HG03097 (cell line): ENCODE results near the gene VEPH1.
A peak's percentile ranks its signal among the peaks of the same experiment; 100 is the strongest.

ENCODE experiments used
- ATAC-seq: cut with Tn5 transposase; IDR thresholded peaks from one replicate; pipeline ENCODE4 v1.9.1; 2021; ENCODE audit not compliant: unreplicated experiment, low FRiP score

The VEPH1 gene

DNA sequence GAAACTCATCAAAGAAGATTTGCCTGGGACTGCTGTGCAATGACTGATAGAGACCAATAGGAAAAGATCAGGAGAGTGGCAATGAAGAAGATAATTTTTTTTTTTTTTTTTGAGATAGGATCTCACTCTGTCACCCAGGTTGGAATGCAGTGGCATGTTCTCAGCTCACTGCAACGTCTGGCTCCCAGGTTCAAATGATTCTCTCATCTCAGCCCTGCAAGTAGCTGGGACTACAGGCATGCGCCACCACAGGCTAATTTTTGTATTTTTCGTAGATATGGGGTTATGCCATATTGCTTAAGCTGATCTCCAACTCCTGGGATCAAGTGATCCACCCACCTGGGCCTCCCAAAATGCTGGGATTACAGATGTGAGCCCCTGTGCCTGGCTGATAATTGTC is 226.4 kb downstream of the VEPH1 start:
- ATAC-seq = no peak

DNA sequence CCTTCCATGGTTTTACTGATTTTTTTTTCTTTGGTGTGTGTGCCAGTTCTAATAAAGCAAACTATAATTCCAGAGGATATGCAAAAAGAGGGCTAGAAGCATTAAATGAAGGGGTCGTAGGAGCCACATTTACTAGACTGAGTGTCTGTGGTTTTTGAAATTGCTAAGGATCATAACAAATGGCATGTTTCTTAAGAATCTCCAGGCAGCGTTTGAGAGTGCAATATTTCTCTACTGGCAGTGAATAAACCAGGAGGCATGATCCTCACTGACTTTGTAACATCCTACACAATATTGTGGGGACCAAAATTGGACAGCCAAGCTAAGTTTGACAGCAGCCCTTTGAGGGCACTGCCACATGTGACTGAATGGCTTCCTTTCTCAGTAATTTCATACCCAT is 227.4 kb downstream of the VEPH1 start:
- no peak for ATAC-seq

DNA sequence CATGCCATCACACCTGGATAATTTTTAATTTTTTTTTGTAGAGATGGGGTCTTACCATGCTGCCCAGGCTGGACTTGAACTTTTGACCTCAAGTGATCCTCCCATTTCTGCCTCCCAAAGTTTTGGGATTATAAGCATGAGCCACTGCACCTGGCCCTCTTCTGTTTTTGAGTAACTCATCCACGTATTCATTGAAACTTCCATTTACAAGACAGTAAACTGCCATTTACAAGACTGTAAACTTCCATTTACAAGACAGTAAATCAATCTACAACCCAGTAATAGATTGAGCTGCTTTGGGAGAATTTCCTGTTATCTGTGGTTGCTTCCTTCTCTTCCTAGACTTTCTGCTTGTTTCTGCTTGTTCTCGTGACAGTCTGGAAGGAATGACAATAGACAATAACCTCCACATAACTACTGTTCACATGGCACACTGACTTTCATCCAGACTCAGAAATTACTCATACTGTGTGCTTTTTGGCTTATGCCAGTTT is 228.5 kb downstream of the VEPH1 start:
- no peak for ATAC-seq

DNA sequence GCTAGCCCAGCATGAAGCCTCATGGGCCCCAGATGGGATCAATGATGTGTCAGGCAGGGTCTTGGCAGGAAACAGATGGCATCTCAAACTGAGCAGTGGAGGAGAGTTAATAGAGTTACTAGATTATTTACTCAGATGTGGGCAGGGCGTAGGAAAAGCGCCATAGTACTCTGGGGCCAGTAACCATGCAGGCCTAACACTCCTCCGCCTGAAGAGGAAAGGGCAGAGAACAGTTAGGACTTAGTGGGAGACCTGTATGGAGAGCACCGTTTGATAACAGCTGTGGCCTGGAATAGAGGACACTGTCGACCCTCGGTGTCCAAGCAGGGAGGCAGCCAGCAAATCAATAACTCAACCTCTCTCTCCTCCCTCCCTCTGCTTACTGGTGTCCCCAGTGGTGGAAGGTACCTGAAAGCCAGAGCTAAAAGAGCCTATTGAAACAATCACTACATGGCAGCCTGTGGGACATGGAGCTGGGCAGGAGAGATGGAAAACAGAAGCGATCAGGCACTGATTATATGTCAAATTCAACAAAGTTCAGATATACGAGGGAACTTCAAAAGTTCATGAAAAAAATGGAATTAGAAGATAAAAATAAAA is 231.8 kb downstream of the VEPH1 start:
- no peak for ATAC-seq

DNA sequence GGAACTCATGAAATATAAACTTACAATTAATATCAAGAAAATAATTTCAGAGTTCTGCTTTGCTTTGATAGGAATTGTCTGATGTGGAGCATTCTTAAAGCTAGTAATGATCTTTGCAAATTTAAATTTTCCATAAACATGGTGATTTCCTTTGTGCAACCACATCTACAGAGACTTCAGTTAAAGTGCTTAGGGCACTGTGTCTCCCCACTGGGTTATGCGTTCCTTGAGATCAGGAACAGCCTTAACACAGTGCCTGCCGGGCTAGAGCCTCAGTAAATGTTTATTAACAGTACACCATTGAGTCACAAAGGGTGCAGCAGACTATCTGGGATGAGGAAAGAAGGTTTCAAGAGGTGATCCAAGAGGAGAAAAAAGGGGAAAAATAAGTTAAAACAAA is 235.2 kb downstream of the VEPH1 start:
- no peak for ATAC-seq

DNA sequence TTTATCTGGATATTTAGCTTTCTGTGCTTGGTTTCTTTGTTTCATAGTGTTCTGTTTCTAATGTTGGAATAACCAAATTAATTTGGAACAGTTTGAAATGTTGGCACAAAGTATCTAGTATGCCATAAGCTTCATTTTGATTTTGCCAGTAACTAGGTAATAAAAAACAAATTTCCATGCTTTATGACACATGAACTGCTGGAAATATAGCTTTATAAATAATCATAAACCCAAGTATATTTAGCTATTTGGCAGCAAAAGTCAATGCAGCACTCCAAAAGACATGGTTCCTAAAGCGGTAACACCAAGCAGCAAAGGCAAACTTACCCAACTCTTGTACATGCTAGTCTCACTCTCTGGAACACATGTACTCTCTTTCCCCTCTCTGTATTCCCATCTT is 237.3 kb downstream of the VEPH1 start:
- ATAC-seq = no peak

DNA sequence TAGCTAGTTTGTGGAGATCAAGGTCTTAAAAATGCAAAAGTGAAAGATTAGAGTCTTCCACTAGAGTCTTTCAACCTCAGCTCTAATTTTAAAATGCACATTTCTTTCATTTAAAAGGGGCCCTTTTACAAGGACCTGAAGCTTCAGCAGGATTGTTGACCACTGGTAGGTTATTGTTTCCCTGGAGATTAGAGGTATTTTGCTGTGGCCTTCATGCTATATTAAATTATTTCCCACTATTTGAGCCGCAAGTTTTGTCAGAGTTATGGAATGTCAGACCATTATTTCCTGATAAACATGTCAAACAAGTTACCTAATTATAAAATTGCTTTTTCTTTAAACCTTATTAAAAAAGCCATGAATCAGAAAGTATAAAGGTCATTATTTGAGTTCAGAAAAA is 240.2 kb downstream of the VEPH1 start:
- ATAC-seq = no peak

DNA sequence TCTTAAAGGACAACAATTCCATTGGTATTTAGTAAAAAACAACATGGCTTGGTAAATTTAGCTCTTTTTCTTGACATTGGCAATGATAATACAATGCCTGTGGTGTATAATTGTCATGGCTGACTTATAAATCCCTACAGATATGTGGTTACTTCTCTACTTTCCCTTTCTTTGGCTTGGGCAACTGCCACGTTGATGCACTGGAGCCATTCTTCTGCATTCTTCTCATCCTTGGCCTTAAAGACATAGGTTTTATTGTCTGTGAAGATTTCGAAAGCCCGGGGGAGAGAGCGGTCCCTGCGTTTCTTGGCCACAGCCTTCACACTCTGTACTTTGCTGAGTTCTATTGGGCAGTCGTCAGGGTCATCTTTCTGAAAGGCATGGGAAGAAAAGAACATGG is 242.2 kb downstream of the VEPH1 start:
- ATAC-seq = no peak

DNA sequence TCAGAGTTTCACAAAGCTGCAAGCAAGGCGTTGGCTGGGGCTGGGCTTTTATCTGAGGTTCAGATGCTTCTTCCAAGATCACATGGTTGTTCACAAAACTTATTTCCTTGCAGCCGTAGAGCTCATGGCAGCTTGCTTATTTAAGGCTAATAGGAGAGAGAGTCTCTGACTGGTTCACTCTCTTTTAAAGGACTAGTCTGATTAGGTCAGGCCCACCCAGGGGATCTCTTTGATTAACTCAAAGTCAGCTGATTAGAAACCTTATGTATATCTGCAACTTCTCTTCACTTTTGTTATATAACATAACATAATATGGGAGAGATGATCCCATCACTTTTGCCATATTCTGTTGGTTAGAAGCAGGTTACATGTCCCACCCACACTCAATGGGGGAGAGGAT is 243.4 kb downstream of the VEPH1 start:
- ATAC-seq = no peak

DNA sequence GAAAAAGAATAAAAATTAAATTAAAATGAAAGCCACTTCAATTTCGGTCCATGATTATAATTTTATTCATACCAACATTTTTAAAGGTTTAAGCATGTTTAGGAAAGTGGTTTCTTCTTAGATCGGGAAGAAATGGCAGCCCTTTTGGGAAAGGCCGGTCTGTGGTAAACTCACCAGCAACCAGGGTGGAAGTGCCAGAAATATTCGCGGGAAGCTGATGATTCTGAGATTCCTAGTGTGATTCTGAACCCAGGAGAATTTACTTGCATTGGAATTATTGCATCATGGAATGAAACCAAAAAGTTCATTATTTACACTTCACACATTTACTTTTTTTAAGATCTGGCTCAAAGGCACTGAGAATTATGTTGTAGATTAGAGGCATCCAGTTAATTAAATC is 246.1 kb downstream of the VEPH1 start:
- no peak for ATAC-seq

DNA sequence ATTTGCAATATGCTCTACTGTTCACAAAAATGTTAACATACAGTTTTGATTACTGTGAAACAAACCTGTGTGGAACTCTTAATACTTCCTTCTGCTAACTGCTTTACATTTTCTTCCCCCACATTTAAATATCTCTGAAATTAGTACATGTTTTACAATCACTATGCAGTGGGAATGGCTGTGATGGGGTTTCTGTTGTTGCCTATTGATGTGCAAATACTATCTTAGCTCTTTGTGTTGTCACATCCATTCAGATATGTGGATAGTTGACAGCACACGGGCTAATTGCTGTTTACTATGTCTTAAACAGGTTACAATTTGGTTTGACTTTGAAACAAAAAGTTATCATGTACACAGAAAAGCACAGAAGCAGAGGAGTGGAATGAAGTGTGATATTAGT is 247.4 kb downstream of the VEPH1 start:
- ATAC-seq = no peak

DNA sequence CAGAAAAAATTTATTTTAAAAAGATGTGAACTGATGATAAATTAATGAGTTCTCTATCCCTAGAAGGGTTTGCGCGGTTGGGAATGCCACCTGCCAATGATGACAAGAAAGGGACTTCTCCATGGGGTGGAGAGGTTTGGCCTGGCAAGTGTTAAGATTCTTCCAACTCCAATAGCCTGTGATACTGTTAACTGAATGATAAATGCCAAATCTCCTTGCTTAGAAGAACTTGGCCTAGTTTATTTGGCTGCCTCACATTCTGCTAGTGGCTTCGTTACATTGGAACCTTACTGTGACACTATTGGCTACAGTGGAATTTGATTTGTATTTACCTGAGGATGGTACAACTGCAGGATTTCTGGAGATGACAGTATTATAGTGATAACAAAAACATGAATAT is 251.5 kb downstream of the VEPH1 start:
- no peak for ATAC-seq

DNA sequence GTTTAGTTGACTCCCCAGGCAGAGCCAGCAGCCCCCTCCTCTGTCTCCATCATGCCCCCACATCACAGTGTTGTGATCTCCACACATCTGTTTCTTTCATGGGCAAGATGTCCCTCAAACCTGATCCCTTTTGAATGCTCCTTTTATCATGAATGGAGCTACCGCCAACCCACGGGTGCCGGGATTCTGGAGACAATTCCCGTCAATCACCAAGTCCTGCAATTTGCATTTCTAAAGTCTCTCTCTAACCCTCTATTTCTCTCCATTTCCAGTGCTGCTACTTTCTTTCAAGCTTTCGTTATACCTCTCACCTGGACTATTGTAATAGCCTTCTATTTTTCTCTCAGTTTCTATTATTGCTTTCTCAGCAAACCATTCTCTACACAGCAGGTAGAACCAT is 253.6 kb downstream of the VEPH1 start:
- ATAC-seq = no peak

DNA sequence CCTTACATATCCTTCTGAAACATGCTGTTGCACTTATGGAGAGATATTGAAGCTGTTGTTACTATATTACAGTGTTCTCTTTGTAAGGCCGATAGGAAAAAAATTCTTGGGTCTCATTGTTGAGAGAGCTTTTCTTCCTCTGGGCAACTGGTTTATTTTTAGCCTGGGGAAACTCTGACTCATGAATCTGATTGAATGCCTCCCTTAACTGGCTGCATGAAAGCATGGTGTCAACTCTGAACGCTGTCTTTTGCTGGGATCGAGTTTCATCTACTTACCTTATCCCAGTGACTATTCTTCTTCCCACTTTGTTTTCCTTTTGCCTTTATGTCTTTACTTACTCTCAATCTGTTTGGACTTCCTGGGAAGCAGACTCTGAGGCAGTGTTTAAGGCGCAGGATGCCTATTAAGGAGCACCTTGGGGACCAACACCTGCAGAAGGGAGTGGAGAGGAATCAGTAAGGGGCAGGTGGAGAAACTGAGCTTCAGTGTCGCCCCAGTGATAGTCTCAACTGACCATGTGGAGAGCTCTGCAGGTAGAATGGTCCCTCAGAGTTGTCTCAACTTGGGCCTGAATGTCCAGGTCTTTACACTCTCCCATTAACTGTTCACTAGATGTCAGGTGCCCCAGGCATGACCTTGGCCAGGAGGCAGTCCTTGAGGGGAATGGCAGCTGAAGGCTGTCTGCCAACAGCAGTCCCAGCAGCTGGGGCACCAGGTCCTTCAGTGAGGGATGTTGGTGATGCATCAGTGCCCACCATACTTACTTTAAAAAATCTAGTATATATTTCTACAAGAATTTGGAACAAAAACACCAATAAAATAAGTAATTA is 254.4 kb downstream of the VEPH1 start:
- no peak for ATAC-seq

DNA sequence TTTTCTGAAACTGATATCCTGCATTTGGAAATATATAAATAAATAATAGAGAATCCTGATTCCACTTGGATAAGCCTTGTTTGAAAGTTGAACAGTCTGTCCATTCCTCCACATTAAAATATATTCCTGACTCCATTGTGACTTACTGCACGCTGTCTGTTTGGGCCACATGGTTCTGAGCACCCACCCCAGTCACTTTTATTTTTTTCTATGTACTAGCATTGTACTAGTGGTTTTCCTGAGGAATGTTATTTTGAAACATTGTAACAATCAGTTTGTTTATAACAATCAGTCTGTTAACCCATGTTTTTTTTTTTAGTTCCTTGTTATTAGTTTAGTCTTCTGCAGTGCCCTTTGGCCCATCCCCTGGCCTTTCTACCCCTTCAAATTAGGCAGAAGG is 255.8 kb downstream of the VEPH1 start:
- no peak for ATAC-seq

DNA sequence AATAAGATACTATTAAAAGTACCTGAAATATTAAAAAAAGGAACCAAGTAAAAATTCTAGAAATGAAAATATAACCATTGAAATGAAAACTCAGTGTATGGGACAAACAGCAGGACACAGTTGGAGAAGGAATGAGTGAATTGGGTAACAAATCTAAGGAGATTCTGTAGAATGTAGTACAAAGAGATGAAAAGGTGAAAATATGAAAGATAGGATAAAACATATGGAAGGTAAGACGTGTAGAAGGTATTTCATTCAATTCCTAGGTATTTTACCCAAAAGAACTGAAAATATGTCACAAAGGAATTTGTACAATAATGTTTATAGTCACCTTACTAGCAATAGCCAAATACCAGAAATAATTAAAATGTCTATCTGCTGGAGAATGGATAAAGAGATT is 260.4 kb downstream of the VEPH1 start:
- ATAC-seq = no peak

DNA sequence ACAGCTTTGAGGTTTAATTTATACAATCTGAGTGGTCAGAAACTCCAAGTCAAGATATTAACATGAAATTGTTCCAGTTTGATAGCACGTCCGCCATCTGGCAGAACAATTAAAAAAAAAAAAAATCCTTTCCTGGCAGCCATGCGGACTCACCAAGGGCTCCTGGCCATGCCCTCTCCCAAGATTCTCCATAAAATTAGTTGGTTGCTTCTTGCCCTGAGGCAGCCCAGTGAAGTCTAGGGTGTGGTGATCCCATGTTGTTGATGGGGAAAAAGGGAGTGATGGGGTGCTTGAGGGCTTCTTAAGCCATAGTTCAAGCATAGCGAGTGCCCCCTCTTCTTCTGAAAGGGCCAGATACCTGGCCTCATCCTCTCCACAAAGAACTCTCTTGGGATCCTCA is 261.6 kb downstream of the VEPH1 start:
- no peak for ATAC-seq

DNA sequence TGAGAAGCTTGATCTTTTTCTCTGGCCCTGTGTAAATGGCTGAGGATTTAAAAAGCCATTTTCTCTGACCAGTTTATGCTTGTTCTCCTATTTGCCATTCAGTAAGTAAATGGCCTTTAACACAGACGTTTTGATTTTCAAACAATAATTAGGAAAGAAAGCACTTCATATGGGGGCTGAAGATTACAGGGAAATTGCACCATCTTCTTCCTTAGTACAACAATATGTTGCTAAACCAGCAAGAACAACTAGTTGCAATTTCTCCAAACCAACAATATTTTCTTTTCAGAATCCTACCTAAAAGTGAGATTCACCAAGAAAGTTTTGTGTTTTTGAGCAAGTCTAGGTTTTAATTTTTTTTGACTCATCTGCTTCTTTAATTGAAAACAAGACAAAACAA is 262.8 kb downstream of the VEPH1 start:
- ATAC-seq = no peak

DNA sequence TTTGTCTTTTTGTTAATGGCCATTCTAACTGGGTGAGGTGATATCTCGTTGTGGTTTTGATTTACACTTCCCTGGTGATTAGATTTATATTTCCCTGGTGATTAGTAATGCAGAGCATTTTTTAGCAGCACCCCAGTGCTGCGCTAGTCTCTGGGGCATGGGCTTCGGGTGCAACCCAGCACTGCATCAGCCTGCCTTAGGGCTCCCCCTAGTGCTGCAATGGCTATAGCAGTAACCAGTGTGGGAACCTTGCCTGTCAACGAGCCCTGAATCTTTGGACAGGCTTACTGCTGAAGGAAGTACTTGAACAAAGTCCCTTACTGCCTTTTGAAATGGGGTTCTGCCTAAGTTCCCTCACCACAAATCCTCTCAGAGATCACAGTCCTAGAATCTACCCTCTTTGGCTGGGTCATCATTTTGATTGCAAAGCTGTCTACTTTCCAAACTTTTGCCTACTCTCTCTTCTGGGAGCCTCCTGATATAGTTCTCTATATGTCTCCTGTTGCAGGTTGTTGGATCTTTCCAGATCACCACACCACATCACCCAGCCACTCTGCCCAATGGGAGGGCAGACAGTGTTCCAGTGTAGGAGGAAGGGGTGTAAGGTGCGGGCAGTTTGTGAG is 264.0 kb downstream of the VEPH1 start:
- ATAC-seq = peak; percentile 97

DNA sequence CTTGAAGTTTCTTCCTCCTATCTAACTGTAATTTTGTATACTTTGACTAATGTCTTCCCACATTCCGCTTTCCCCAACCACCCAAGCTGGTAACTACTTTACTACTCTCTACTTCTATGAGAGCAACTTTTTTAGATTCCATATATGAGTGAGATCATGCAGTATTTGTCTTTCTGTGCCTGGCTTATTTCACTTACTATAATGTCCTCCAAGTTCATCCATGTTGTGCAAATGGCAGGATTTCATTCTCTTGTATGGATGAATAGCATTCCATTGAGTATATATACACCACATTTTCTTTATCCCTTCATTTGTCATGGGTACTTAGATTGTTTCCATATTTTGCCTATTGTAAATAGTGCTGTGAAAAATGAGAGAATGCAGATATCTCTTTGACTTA is 264.8 kb downstream of the VEPH1 start:
- ATAC-seq = no peak

DNA sequence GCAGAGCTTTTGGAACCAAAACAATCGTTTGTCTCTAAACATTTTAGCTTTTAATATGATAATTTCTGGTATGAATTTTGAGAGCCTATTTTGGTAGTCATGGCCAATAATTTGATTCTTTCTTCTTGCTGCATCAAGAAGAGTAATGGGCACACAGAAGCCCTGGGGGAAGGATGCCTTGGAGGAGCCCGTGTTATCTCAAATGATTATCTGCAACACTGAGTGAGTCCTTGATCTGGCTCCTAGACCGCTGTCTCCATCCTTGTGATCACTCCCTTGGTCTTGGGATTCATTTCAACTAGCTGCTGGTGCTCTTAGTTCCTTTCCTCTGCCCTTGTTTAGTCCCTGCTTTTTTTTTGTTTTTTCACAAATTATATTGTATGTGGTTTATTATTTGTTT is 265.3 kb downstream of the VEPH1 start:
- no peak for ATAC-seq

DNA sequence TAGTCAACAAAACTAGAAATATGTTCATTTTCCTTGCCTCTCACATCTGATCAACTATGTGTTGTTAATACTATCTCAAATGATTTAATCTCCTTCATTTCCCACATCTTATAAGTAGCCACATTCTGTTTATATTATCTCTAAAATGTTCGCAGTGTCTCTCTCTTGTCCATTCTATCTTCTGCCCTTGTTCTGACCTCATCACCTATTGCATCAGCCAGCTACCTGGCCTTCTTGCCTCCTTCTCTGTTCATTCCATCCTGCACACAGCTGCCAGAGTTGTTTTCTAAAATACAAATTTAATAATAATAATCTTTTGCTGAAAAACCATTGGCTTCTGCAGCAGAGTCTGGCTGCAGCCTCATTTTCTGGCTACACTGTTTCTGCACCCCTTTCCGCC is 267.9 kb downstream of the VEPH1 start:
- no peak for ATAC-seq
